WI38 (cell line): ENCODE measurements around the gene KLHL33.

ENCODE experiments used
- H3K4me3 ChIP-seq: 2 replicates; pipeline ENCODE4 v1.5.1; 2011; ENCODE audit warnings: low read depth, mild to moderate bottlenecking, control low read depth, low read length
- CTCF ChIP-seq: IDR thresholded peaks from 2 replicates; pipeline ENCODE4 v1.5.1; 2012; ENCODE audit warnings: low read depth, mild to moderate bottlenecking, control low read depth, low read length

KLHL33 gene, protein sequence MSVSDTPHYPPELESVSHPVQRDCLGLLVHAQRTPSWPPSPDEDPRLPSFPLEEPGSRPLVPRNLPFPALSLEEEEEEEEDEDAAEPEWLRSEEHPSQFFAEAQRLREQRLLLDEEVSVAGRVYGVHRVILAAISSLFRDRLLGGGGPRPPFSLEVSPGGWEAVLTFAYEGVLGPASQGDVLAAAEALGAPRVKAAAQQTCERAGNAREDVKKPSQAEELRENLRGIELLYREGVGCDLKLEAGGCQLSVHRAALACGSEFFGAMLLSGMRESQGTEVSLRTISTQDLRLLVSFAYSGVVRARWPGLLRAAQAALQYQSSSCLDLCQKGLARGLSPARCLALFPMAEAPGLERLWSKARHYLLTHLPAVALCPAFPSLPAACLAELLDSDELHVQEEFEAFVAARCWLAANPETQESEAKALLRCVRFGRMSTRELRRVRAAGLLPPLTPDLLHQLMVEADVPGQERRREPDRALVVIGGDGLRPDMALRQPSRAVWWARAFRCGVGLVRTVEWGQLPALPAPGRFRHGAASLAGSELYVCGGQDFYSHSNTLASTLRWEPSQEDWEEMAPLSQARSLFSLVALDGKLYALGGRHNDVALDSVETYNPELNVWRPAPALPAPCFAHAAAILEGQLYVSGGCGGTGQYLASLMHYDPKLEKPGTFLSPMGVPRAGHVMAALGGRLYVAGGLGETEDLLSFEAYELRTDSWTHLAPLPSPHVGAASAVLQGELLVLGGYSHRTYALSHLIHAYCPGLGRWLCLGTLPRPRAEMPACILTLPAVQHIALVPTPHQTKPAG

GRCh38 chr14:20435582-20436362, at the start of gene KLHL33:
KLHL33 (minus strand) TSS chr14:20436166; CDS start chr14:20435811, 355 bp downstream.
- H3K4me3 ChIP-seq: no peak within 1 kb of the TSS
- TF ChIP-seq CTCF: no peak

GRCh38 chr14:20482382-20482781, 46.4 kb upstream of the KLHL33 start:
- H3K4me3 ChIP-seq: no peak overlapping the region
- TF ChIP-seq CTCF: no peak

GRCh38 chr14:20478894-20479293, 42.9 kb upstream of the KLHL33 start:
- no peak for TF ChIP-seq CTCF
- no peak overlapping the region for H3K4me3 ChIP-seq

GRCh38 chr14:20477211-20477876, 41.4 kb upstream of the KLHL33 start:
- H3K4me3 ChIP-seq: no peak overlapping the region
- TF ChIP-seq CTCF: no peak

DNA sequence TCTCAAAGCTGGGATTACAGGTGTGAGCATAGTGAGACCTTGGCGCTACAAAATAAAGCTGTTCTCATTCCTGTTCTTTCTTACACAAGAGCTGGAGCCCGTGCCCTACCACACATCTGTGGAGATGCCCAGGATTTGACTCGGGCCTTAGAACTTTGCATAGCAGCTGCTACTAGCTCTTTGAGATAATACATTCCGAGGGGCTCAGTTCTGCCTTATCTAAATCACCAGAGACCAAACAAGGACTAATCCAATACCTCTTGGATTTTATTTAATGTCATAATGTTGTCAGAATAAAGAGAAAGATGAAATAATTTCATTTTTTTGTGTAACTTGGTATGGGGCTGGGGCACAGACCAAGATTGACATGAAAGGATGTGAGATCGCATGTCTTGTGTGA, 40.8 kb upstream of the KLHL33 start:
- H3K4me3 ChIP-seq: no peak overlapping the region
- TF ChIP-seq CTCF: no peak

DNA sequence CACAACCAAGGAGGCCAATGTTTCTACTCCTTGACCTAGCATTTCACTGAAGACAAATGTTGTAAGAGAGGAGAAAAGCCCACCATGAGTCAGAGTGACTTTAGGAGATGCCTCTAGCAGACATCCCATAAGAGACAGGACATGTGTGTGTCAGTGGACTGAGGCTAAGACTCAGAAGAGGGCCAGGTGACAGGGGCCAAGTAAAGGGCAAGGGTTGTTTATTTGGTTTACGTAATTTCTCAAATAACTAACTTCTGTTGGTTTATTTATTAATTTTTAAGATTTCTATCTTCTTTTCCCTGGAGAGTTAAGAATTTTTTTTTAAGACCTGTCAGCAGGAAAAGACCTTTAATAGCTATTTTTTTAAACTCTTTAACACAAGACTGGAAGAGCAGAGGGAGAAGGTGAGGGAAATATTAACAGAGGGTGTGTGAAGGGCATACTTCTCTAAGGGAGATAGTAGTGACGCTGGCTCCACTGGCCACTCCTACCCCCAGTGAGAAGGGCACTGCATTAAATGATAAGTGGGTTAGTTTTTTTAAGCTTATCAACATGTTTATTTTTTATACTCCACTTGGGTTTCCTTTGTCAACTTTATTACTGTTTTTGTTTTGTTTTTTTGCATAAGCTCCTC, 36.7 kb upstream of the KLHL33 start:
- H3K4me3 ChIP-seq: no peak overlapping the region
- no peak for TF ChIP-seq CTCF
